CD14-positive monocyte (primary cell): ENCODE results near the gene GFPT2. TPM values are rescaled to one million over a fixed set of nuclear protein-coding genes. Genes with fewer than 3 reads are reported as not detected.

ENCODE experiments used
- DNase-seq, 3 donors: peaks; one replicate each; pipeline ENCODE4 v3.0.0-alpha.2; 2011 to 2022
- H2AFZ ChIP-seq: 2 replicates; pipeline ENCODE4 v1.6.0; 2012; ENCODE audit warnings: mild to moderate bottlenecking, low read depth, low read length, inconsistent platforms; ENCODE audit not compliant: insufficient read depth, poor library complexity, severe bottlenecking
- H3K27ac ChIP-seq, 2 donors: 1 replicate in 1 of 2; 2 replicates in 1 of 2; pipeline ENCODE4 v1.5.1; 2012 to 2013; ENCODE audit warnings: low read length in 2 of 2, control low read depth in 1 of 2, inconsistent platforms in 1 of 2, low read depth in 1 of 2, mild to moderate bottlenecking in 1 of 2
- H3K27me3 ChIP-seq, 2 donors: one replicate each; pipeline versions ENCODE4 v1.6.0 to v1.6.1; 2011 to 2013; ENCODE audit warnings: low read length in 2 of 2; ENCODE audit not compliant: control insufficient read depth in 2 of 2, insufficient read depth in 2 of 2
- H3K36me3 ChIP-seq, 2 donors: replicated peaks in 1 of 2; 1 replicate in 1 of 2; 2 replicates in 1 of 2; pipeline versions ENCODE4 v1.5.1 to v1.6.1; 2012 to 2013; ENCODE audit warnings: low read length in 2 of 2, control low read depth in 1 of 2, inconsistent platforms in 1 of 2, mild to moderate bottlenecking in 1 of 2; ENCODE audit not compliant: insufficient read depth in 2 of 2, control insufficient read depth in 1 of 2
- H3K4me1 ChIP-seq, 2 donors: 1 replicate in 1 of 2; 2 replicates in 1 of 2; pipeline versions ENCODE4 v1.5.1 to v1.6.1; 2012 to 2013; ENCODE audit warnings: low read length in 2 of 2, control low read depth in 1 of 2, inconsistent platforms in 1 of 2, mild to moderate bottlenecking in 1 of 2, moderate library complexity in 1 of 2; ENCODE audit not compliant: insufficient read depth in 2 of 2, control insufficient read depth in 1 of 2
- H3K4me2 ChIP-seq: replicated peaks from 2 replicates; pipeline ENCODE3; 2012; ENCODE audit warnings: low read length, moderate library complexity, mild to moderate bottlenecking; ENCODE audit not compliant: poor library complexity, severe bottlenecking; ENCODE audit errors: extremely low read depth
- H3K4me3 ChIP-seq, 3 experiments: fragments of 200-600 bp in 1 of 3; sonication (generic) in 1 of 3; replicated peaks in 1 of 3; 1 replicate in 2 of 3; 2 replicates in 1 of 3; pipeline ENCODE4 v1.5.1; 2011 to 2013; ENCODE audit warnings: low read length in 3 of 3, mild to moderate bottlenecking in 3 of 3, control low read depth in 2 of 3, low read depth in 2 of 3, inconsistent platforms in 1 of 3, moderate library complexity in 1 of 3
- H3K79me2 ChIP-seq: 2 replicates; pipeline ENCODE4 v1.6.0; 2012; ENCODE audit warnings: mild to moderate bottlenecking, control low read depth, inconsistent platforms, low read length, moderate library complexity; ENCODE audit not compliant: insufficient read depth
- H3K9ac ChIP-seq: 2 replicates; pipeline ENCODE4 v1.6.0; 2017; ENCODE audit warnings: low read length, mild to moderate bottlenecking; ENCODE audit not compliant: insufficient read depth, poor library complexity, severe bottlenecking
- H3K9me3 ChIP-seq, 2 donors: replicated peaks in 1 of 2; 1 replicate in 1 of 2; 2 replicates in 1 of 2; pipeline versions ENCODE4 v1.5.1 to v1.6.1; 2012 to 2013; ENCODE audit warnings: low read length in 2 of 2, control low read depth in 1 of 2; ENCODE audit not compliant: control insufficient read depth in 1 of 2, insufficient read depth in 1 of 2
- H4K20me1 ChIP-seq: 2 replicates; pipeline ENCODE4 v1.6.0; 2012; ENCODE audit warnings: mild to moderate bottlenecking, low read length, control low read depth, moderate library complexity; ENCODE audit not compliant: insufficient read depth
- H3K27ac Mint-ChIP-seq, 7 donors: one replicate each; pipeline ENCODE4 v1.8.0; 2020; ENCODE audit warnings: mild to moderate bottlenecking in 7 of 7, mixed read lengths in 7 of 7, moderate library complexity in 6 of 7, inconsistent platforms in 2 of 7
- H3K27me3 Mint-ChIP-seq, 3 donors: one replicate each; pipeline ENCODE4 v1.8.0; 2021 to 2022; ENCODE audit warnings: low read depth in 3 of 3, mild to moderate bottlenecking in 3 of 3, mixed read lengths in 3 of 3, moderate library complexity in 3 of 3, inconsistent platforms in 1 of 3
- H3K36me3 Mint-ChIP-seq, 2 donors: one replicate each; pipeline ENCODE4 v1.8.0; 2020; ENCODE audit warnings: mixed read lengths in 2 of 2, inconsistent platforms in 1 of 2, mild to moderate bottlenecking in 1 of 2
- H3K4me1 Mint-ChIP-seq: one replicate; pipeline ENCODE4 v1.8.0; 2020; ENCODE audit warnings: mild to moderate bottlenecking, mixed read lengths
- H3K4me3 Mint-ChIP-seq, 2 donors: one replicate each; pipeline ENCODE4 v1.8.0; 2020; ENCODE audit warnings: mild to moderate bottlenecking in 2 of 2, mixed read lengths in 2 of 2, moderate library complexity in 1 of 2
- H3K9me3 Mint-ChIP-seq, 7 donors: one replicate each; pipeline ENCODE4 v1.8.0; 2020 to 2022; ENCODE audit warnings: mixed read lengths in 7 of 7, mild to moderate bottlenecking in 6 of 7, moderate library complexity in 6 of 7, inconsistent platforms in 2 of 7
- WGBS: methylation state at CpG from one replicate; pipeline ENCODE4 v1.1.5; 2013; ENCODE audit warnings: missing lambda C conversion rate; ENCODE audit not compliant: insufficient coverage; 5-methylcytosine and 5-hydroxymethylcytosine counted together
- intact Hi-C, 2 donors: fragments of 100-400 bp; cut with micrococcal nuclease; formaldehyde crosslinking; loops; one replicate each; pipeline versions ENCODE4 v1.15.0 to v1.15.1; 2023
- polyA plus RNA-seq, 3 donors: library from polyadenylated mRNA; depleted of rRNA in 1 of 3; unstranded in 2 of 3; stranded (reverse) in 1 of 3; fragments of 300-500 nt in 2 of 3; fragments of >200 nt in 1 of 3; fragmentation: Illumina TruSeq in 2 of 3; gene quantifications; 1 replicate in 2 of 3; 2 replicates in 1 of 3; pipeline ENCODE4 v1.2.3, GENCODE V29; 2012 to 2021
- TF ChIP-seq, protein P1 (sequence below): fragments of 200-600 bp; IDR thresholded peaks from one replicate; pipeline ENCODE4 v1.8.0; 2022; ENCODE audit warnings: antibody characterized with exemption, mild to moderate bottlenecking

GFPT2 gene
- polyA plus RNA-seq, 3 donors = not detected

DNA sequence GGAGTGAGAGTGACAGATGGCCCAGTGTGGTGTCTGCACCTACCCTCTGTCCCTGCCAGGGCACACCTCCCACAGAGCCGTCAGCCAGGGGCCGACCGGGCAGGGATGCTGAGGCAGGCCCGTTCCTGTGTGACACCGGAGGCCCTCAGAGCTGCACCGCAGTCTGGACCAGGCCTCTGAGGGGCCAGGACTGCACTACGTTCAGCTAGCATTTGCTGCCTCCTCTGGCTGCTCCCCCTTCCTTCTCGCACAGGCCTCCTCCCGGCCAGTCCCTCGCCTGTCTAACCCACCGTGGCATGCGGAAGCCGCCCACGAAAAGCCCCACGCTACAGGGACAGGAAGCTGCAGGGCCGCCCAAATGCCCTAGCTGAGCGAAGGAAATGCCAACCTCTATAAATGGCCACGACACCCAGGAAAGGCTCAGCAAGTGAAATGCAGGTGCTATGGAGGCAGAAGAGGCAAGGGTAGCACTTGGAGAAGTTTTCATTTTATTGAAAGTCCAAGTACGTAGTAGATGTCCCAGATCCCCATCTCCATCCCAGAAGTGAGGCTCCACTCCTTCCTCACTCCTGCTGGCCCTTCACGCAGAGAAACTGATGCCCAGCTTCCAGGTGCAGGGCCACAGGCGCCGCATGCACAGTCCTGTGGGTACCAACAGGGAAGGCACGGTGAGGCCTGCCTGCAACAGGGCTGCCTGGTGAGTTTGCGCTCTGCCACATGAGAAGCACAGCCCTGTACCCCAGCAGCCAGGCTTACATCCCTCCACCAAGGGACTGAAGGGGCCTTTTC lies 99.9 kb downstream of the GFPT2 start:
- H3K9me3 ChIP-seq = peaks cover 92 to 99% of the 10 kb centered on the region in 2 donors
- intact Hi-C loops = no loop called here
- Mint-ChIP-seq H3K4me3 (no peak overlapping the region), H3K9me3 (peaks cover 72 to 98% (median 92%) of the 10 kb centered on the region in 7 donors), H3K27ac (no peak overlapping the region), H3K27me3 (peaks cover 0 to 3% (median 0%) of the 10 kb centered on the region in 3 donors), H3K36me3 (peaks cover 64 to 94% of the 10 kb centered on the region in 2 donors), H3K4me1 (no peaks in the 10 kb centered on the region)
- peak overlapping the region in 1 of 3 experiments; percentile 23 for H3K4me3 ChIP-seq
- H3K36me3 ChIP-seq = peaks cover 19 to 98% of the 10 kb centered on the region in 2 donors
- TF ChIP-seq, protein P1, sequence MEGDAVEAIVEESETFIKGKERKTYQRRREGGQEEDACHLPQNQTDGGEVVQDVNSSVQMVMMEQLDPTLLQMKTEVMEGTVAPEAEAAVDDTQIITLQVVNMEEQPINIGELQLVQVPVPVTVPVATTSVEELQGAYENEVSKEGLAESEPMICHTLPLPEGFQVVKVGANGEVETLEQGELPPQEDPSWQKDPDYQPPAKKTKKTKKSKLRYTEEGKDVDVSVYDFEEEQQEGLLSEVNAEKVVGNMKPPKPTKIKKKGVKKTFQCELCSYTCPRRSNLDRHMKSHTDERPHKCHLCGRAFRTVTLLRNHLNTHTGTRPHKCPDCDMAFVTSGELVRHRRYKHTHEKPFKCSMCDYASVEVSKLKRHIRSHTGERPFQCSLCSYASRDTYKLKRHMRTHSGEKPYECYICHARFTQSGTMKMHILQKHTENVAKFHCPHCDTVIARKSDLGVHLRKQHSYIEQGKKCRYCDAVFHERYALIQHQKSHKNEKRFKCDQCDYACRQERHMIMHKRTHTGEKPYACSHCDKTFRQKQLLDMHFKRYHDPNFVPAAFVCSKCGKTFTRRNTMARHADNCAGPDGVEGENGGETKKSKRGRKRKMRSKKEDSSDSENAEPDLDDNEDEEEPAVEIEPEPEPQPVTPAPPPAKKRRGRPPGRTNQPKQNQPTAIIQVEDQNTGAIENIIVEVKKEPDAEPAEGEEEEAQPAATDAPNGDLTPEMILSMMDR = no peak
- H3K4me1 ChIP-seq = no peaks in the 10 kb centered on the region
- no peaks in the 10 kb centered on the region for H3K79me2 ChIP-seq
- H2AFZ ChIP-seq = no peak overlapping the region
- no peak overlapping the region for H3K27ac ChIP-seq
- no peak for DNase-seq
- H4K20me1 ChIP-seq = no peaks in the 10 kb centered on the region
- H3K9ac ChIP-seq = no peak overlapping the region
- H3K4me2 ChIP-seq = no peak overlapping the region
- WGBS = 97% methylated on average over 21 of the region's 24 CpGs
- no peaks in the 10 kb centered on the region for H3K27me3 ChIP-seq

GRCh38 chr5:180251887-180252286 lies 101.2 kb downstream of the GFPT2 start:
- Histone ChIP-seq H3K9ac (no peak overlapping the region), H3K36me3 (peaks cover 31 to 98% of the 10 kb centered on the region in 2 donors), H3K79me2 (no peaks in the 10 kb centered on the region), H3K9me3 (peaks cover 97 to 99% of the 10 kb centered on the region in 2 donors), H3K27me3 (no peaks in the 10 kb centered on the region), H3K4me1 (no peaks in the 10 kb centered on the region), H3K4me2 (no peak overlapping the region), H3K4me3 (no peak overlapping the region), H3K27ac (no peak overlapping the region), H2AFZ (no peak overlapping the region), H4K20me1 (no peaks in the 10 kb centered on the region)
- intact Hi-C loops = no loop called here
- Mint-ChIP-seq H3K9me3 (peaks cover 74 to 97% (median 91%) of the 10 kb centered on the region in 7 donors), H3K27ac (no peak overlapping the region), H3K4me1 (no peaks in the 10 kb centered on the region), H3K36me3 (peaks cover 64 to 94% of the 10 kb centered on the region in 2 donors), H3K4me3 (no peak overlapping the region), H3K27me3 (peaks cover 0 to 3% (median 0%) of the 10 kb centered on the region in 3 donors)
- TF ChIP-seq, protein P1 = no peak
- DNase-seq = no peak
- WGBS = 100% methylated on average over 4 of the region's 7 CpGs
